ENCODE results near the gene ESR2.

- TF ChIP-seq POLR2A (IDR thresholded peaks at IDR 0.05; ENCODE audit: low read length) (no peak), GATA1 (IDR thresholded peaks at IDR 0.05; ENCODE audit: low read depth, low read length) (no peak)
These were observed 47.5 kb downstream of the ESR2 start for GRCh38 chr14:64246688-64247087.

All from erythroblast (primary cell).